Hepatocyte (in vitro differentiated cells): Measurements from ENCODE around the gene TUBGCP5. TPM values are rescaled to one million over a fixed set of nuclear protein-coding genes. Genes with fewer than 3 reads are reported as not detected.
A peak's percentile ranks its signal among the peaks of the same experiment; 100 is the strongest.
"Not testable (repeated sequence)": the region's sequence is repeated elsewhere in the genome, so short reads cannot be mapped to it uniquely, and the experiment has no call there.

ENCODE experiments used
- DNase-seq: peaks from one replicate; pipeline ENCODE4 v3.0.0-alpha.2; 2016; ENCODE audit warnings: low spot score
- H2AFZ ChIP-seq: fragments of 200-600 bp; sonication (generic); 2 replicates; pipeline ENCODE4 v1.6.0; 2016; ENCODE audit warnings: antibody characterized with exemption, mild to moderate bottlenecking
- H3K27ac ChIP-seq: fragments of 200-600 bp; sonication (generic); 2 replicates; pipeline ENCODE4 v1.5.1; 2016; ENCODE audit warnings: mild to moderate bottlenecking
- H3K27me3 ChIP-seq: fragments of 200-600 bp; sonication (generic); 2 replicates; pipeline ENCODE4 v1.6.1; 2016
- H3K36me3 ChIP-seq: fragments of 200-600 bp; sonication (generic); replicated peaks from 2 replicates; pipeline ENCODE4 v1.5.1; 2016; ENCODE audit warnings: low read depth; ENCODE audit not compliant: insufficient read depth
- H3K4me1 ChIP-seq: fragments of 200-600 bp; sonication (generic); 2 replicates; pipeline ENCODE4 v1.5.1; 2016; ENCODE audit warnings: mild to moderate bottlenecking, moderate library complexity; ENCODE audit not compliant: insufficient read depth
- H3K4me2 ChIP-seq: fragments of 200-600 bp; sonication (generic); 2 replicates; pipeline ENCODE4 v1.6.0; 2016
- H3K4me3 ChIP-seq: fragments of 200-600 bp; sonication (generic); 2 replicates; pipeline ENCODE4 v1.5.1; 2016; ENCODE audit warnings: mild to moderate bottlenecking
- H3K79me2 ChIP-seq: fragments of 200-600 bp; sonication (generic); 2 replicates; pipeline ENCODE4 v1.6.0; 2017; ENCODE audit warnings: mild to moderate bottlenecking
- H3K9me2 ChIP-seq: fragments of 200-600 bp; sonication (generic); replicated peaks from 2 replicates; pipeline ENCODE4 v1.6.0; 2017; ENCODE audit warnings: mild to moderate bottlenecking; ENCODE audit not compliant: insufficient read depth
- H3K9me3 ChIP-seq: fragments of 200-600 bp; sonication (generic); 2 replicates; pipeline ENCODE4 v1.5.1; 2016; ENCODE audit warnings: low read depth, mild to moderate bottlenecking
- H4K20me1 ChIP-seq: fragments of 200-600 bp; sonication (generic); 2 replicates; pipeline ENCODE4 v1.6.0; 2016; ENCODE audit warnings: mild to moderate bottlenecking; ENCODE audit not compliant: insufficient read depth, poor library complexity, severe bottlenecking
- CTCF ChIP-seq: fragments of 200-600 bp; sonication (generic); IDR thresholded peaks from 2 replicates; pipeline ENCODE4 v1.5.1; 2016; ENCODE audit warnings: antibody characterized with exemption, mild to moderate bottlenecking; ENCODE audit not compliant: poor library complexity
- EZH2 ChIP-seq: fragments of 200-600 bp; sonication (generic); IDR thresholded peaks from 2 replicates; pipeline ENCODE4 v1.6.1; 2016; ENCODE audit warnings: antibody characterized with exemption, mild to moderate bottlenecking, borderline replicate concordance
- EZH2phosphoT487 ChIP-seq: fragments of 200-600 bp; sonication (generic); IDR thresholded peaks from one replicate; pipeline ENCODE4 v1.6.1; 2018; ENCODE audit warnings: antibody characterized with exemption, mild to moderate bottlenecking, low read depth, moderate library complexity; ENCODE audit not compliant: unreplicated experiment, severe bottlenecking
- WGBS: methylation state at CpG from one replicate; pipeline ENCODE4 v1.1.6; 2016; ENCODE audit warnings: low lambda C conversion rate; ENCODE audit errors: missing lambda C conversion rate; 5-methylcytosine and 5-hydroxymethylcytosine counted together
- polyA plus RNA-seq: library from polyadenylated mRNA; unstranded; fragments of >200 nt; fragmentation: Nextera tagmentation; extraction: Ambion mirVana; gene quantifications from 2 replicates; pipeline ENCODE4 v1.2.1, GENCODE V29; 2016
- total RNA-seq: library from RNA; depleted of rRNA; stranded (reverse); fragments of >200 nt; gene quantifications from 2 replicates; pipeline ENCODE4 v1.2.3, GENCODE V29; 2014

Gene TUBGCP5
- total and polyA plus RNA-seq, 2 experiments from 2014 or later = 9.6 to 29.4 TPM

- no peak overlapping the region for H3K4me2 ChIP-seq
- H3K4me1 ChIP-seq = no peaks in the 10 kb centered on the region
- no peak overlapping the region for H3K27ac ChIP-seq
- no peaks in the 10 kb centered on the region for H3K9me3 ChIP-seq
- no peaks in the 10 kb centered on the region for H4K20me1 ChIP-seq
- H3K36me3 ChIP-seq = no peaks in the 10 kb centered on the region
- DNase-seq = no peak
- no peaks in the 10 kb centered on the region for H3K27me3 ChIP-seq
- TF ChIP-seq EZH2 (no peak), CTCF (no peak), EZH2phosphoT487 (no peak)
- no peak overlapping the region for H3K4me3 ChIP-seq
- H3K79me2 ChIP-seq = no peaks in the 10 kb centered on the region
- no peaks in the 10 kb centered on the region for H3K9me2 ChIP-seq
- H2AFZ ChIP-seq = no peak overlapping the region
- 85% methylated on average over 7 of the region's 7 CpGs for whole genome bisulfite sequencing
Measured at GRCh38 chr15:22988811-22989210, 50.6 kb downstream of the TUBGCP5 start.

GRCh38 chr15:22981931-22982330, 57.4 kb downstream of the TUBGCP5 start:
- not testable (repeated sequence) for H3K9me2 ChIP-seq, H2AFZ ChIP-seq, H3K4me3 ChIP-seq, H3K4me2 ChIP-seq, H3K27ac ChIP-seq, H3K36me3 ChIP-seq, H3K9me3 ChIP-seq, DNase-seq, H3K4me1 ChIP-seq, H3K27me3 ChIP-seq
- Histone ChIP-seq H3K79me2 (peaks cover 26% of the 10 kb centered on the region), H4K20me1 (peaks cover 22% of the 10 kb centered on the region)
- 74% methylated on average over 11 of the region's 11 CpGs for WGBS

- peak overlapping the region; percentile 99 for H2AFZ ChIP-seq
- H3K27me3 ChIP-seq = no peaks in the 10 kb centered on the region
- H3K4me3 ChIP-seq = peak overlapping the region; percentile 91
- H4K20me1 ChIP-seq = peaks cover 29% of the 10 kb centered on the region
- H3K79me2 ChIP-seq = peaks cover 33% of the 10 kb centered on the region
- H3K4me2 ChIP-seq = peak overlapping the region; percentile 90
- WGBS = 66% methylated on average over 30 of the region's 30 CpGs
- H3K36me3 ChIP-seq = no peaks in the 10 kb centered on the region
- H3K27ac ChIP-seq = peak overlapping the region; percentile 96
- H3K9me3 ChIP-seq = no peaks in the 10 kb centered on the region
- H3K9me2 ChIP-seq = no peaks in the 10 kb centered on the region
- no peak for DNase-seq
- TF ChIP-seq EZH2 (no peak), EZH2phosphoT487 (no peak), CTCF (no peak)
- H3K4me1 ChIP-seq = peaks cover 5% of the 10 kb centered on the region
Measured at GRCh38 chr15:22981051-22981840, 58.1 kb downstream of the TUBGCP5 start.

- TF ChIP-seq EZH2 (no peak), EZH2phosphoT487 (no peak), CTCF (no peak)
- Histone ChIP-seq H3K9me2 (no peaks in the 10 kb centered on the region), H3K27ac (peak within 1 kb of the TSS; percentile 96), H3K79me2 (peaks cover 41% of the 10 kb centered on the region), H3K36me3 (no peaks in the 10 kb centered on the region), H2AFZ (peak within 1 kb of the TSS; percentile 99), H3K4me1 (peaks cover 5% of the 10 kb centered on the region), H3K4me2 (peak within 1 kb of the TSS; percentile 90), H3K4me3 (peak within 1 kb of the TSS; percentile 91), H4K20me1 (peaks cover 37% of the 10 kb centered on the region), H3K9me3 (no peaks in the 10 kb centered on the region), H3K27me3 (no peaks in the 10 kb centered on the region)
- under 1% methylated on average over 45 of the region's 93 CpGs for WGBS
- peak; percentile 94 for DNase-seq
Measured at GRCh38 chr15:22980189-22981050, 58.9 kb downstream of the TUBGCP5 start, which contains the start of gene CYFIP1. CYFIP1 (minus strand) TSS chr15:22980368; CDS start chr15:22947285, 33,083 bp downstream.
